ENCODE data around the gene STAMBPL1.

The STAMBPL1 gene

DNA sequence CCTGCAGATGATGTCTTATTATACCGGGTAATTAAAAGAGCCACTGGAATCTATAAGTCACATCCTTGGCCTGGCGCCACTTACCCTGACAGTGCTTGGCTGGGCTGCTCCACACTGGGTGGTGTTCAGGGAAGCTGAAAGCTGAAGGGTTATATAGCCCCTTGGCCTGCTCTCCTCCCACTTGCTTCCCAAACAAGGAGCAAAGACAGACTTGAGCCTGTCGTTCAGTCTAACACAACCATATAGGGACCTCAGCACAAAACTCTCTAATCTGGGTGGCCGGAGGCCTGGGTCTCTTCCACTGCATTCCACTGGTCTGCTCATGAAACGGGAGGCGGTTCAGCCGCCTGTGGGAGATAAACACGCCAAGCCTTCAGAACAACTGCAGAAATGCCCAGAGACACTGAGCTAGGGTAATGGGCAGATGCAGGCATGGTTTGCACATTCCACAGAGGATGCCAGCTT, 72.6 kb downstream of the STAMBPL1 start, which contains the start of gene ACTA2:
ACTA2 (minus strand) TSS at position 127 of the 465 bp plus-strand sequence. CDS start 3,843 bp downstream, outside the sequence.
- no peak for DNase-seq (ENCODE audit: low read depth)

GRCh38 chr10:88953662-88954061, 73.6 kb downstream of the STAMBPL1 start:
- no peak for DNase-seq (ENCODE audit: low read depth)

- DNase-seq (ENCODE audit: low read depth) = no peak
Measured at GRCh38 chr10:88954458-88955083, 74.5 kb downstream of the STAMBPL1 start.

- DNase-seq (ENCODE audit: low read depth) = no peak
Measured at GRCh38 chr10:88957381-88957780, 77.3 kb downstream of the STAMBPL1 start.

GRCh38 chr10:88958721-88959120, 78.7 kb downstream of the STAMBPL1 start:
- DNase-seq (ENCODE audit: low read depth) = no peak

GRCh38 chr10:88960802-88961201, 80.8 kb downstream of the STAMBPL1 start:
- no peak for DNase-seq (ENCODE audit: low read depth)

GRCh38 chr10:88961266-88961665, 81.2 kb downstream of the STAMBPL1 start:
- DNase-seq (ENCODE audit: low read depth) = no peak

GRCh38 chr10:88962336-88962735, 82.3 kb downstream of the STAMBPL1 start:
- no peak for DNase-seq (ENCODE audit: low read depth)

DNA sequence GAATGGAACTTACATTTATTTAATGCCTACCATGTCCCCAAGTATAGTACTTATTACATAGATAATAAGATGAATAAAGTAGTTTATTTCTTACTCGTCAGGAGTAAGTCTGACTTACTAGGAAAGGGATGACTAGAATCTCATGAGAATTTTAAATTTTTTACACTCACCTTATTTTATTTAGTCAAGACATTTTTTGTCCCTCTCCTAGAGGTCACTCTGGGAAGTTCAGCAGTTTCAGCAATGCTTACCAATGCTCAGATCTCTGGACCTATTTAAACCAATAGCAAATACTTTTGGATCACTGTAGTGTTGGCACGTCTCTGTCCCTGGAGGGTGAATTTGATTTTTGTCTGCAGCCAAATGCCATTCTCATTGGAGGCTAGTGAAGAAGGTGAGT, 83.3 kb downstream of the STAMBPL1 start:
- no peak for DNase-seq (ENCODE audit: low read depth)

- DNase-seq (ENCODE audit: low read depth) = no peak
Measured at GRCh38 chr10:88964360-88964759, 84.3 kb downstream of the STAMBPL1 start.

DNA sequence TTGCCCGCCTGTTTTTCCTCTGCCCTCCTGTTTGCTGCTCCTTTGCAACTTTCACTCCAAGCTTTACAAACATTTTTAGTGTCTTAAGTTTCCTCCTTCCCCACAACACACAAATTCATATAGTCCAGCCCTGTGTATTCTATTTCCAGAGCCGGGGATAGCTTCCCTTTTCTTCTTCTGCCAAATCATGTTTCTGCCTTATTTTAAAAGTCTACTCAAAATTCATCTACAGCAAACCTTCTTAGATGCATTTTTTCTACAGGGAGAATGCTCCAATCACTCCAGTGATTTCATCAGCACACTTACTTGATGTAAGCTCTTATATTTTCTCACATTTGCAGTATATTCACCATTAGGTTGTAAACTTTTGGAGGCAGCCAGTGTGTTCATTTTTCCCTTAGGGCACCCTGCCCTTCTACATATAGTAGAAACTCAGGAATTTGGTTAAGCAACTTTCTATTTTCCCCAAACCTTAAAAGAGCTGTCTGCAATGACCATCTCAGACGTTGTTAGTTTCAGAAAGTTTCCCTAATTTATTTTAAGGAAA, 84.9 kb downstream of the STAMBPL1 start:
- no peak for DNase-seq (ENCODE audit: low read depth)

GRCh38 chr10:88966797-88967196, 86.8 kb downstream of the STAMBPL1 start:
- DNase-seq (ENCODE audit: low read depth) = no peak

GRCh38 chr10:88968391-88968790, 88.3 kb downstream of the STAMBPL1 start:
- no peak for DNase-seq (ENCODE audit: low read depth)

DNA sequence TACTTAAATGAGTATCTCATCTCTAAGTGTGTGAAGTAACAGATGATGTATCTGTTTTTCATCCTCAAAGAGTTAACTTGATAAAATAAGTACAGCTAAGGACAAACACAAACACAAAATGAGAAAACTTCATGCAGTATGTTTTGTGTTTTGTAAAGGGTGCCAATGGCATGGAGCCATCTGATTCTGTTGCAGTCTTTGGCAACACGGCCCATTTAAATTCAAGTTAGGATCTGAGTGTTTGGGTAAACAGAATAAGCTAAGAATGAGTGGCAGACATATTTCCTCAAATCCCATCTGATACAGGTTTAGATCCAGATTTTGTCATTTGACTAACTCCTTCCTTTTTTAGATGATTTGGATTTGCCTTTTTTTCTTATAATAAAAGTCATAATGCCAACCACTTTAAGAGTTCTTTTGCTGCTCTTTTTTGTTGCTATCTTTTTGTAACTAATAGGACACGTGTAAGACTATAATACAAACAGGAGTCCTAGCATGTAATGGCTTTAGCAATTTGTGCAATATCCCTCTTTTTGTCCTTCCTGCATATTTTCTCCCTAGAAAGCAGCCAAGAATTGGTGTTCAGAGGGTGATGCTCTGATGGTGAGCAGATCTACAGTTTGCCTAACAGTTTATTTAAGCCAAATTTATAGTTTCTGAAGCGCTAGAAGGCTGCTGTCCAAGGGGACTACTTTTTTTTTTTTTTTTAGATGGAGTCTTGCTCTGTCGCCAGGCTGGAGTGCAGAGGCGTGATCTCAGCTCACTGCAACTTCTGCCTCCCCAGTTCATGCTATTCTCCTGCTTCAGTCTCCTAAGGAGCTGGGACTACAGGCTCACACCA, 91.4 kb downstream of the STAMBPL1 start:
- DNase-seq (ENCODE audit: low read depth) = no peak

Data from non-pigmented ciliary epithelial cell (primary cell).